Measurements from ENCODE around the gene UQCC2. TPM values are rescaled to one million over a fixed set of nuclear protein-coding genes. Genes with fewer than 3 reads are reported as not detected.

The UQCC2 gene
- total and polyA plus RNA-seq, 2 of the 8 experiments (the other 6 are each of a cell fraction or from before 2014, with no cell fraction given) = 52.1 to 104 TPM

GRCh38 chr6:33684983-33685382, 26.5 kb downstream of the UQCC2 start (continued):
- TF ChIP-seq CHD7 (IDR thresholded peaks at IDR 0.05; ENCODE audit: insufficient replicate concordance, low read length) (no peak), NANOG (IDR thresholded peaks at IDR 0.05; ENCODE audit: insufficient read depth, low read depth, low read length, poor library complexity, severe bottlenecking) (no peak), CEBPB (IDR thresholded peaks at IDR 0.05; ENCODE audit: low read depth, low read length) (no peak), FOSL1 (IDR thresholded peaks at IDR 0.05; ENCODE audit: insufficient read depth, low read depth, low read length) (no peak), MAX (IDR thresholded peaks at IDR 0.05) (no peak), CTBP2 (IDR thresholded peaks at IDR 0.05; ENCODE audit: borderline replicate concordance, insufficient read depth, insufficient read length, low read length) (no peak), E2F6 (IDR thresholded peaks at IDR 0.05) (no peak), CHD2 (IDR thresholded peaks at IDR 0.05; ENCODE audit: low read length) (no peak), BACH1 (IDR thresholded peaks at IDR 0.05; ENCODE audit: low read length) (no peak)
